ENCODE measurements around the gene HOPX. TPM values are rescaled to one million over a fixed set of nuclear protein-coding genes. Genes with fewer than 3 reads are reported as not detected.
"Not testable (repeated sequence)": the region's sequence is repeated elsewhere in the genome, so short reads cannot be mapped to it uniquely, and the experiment has no call there.

The HOPX gene
- total RNA-seq, 2 donors from 2014 or later: 71.1 to 93.2 TPM

DNA sequence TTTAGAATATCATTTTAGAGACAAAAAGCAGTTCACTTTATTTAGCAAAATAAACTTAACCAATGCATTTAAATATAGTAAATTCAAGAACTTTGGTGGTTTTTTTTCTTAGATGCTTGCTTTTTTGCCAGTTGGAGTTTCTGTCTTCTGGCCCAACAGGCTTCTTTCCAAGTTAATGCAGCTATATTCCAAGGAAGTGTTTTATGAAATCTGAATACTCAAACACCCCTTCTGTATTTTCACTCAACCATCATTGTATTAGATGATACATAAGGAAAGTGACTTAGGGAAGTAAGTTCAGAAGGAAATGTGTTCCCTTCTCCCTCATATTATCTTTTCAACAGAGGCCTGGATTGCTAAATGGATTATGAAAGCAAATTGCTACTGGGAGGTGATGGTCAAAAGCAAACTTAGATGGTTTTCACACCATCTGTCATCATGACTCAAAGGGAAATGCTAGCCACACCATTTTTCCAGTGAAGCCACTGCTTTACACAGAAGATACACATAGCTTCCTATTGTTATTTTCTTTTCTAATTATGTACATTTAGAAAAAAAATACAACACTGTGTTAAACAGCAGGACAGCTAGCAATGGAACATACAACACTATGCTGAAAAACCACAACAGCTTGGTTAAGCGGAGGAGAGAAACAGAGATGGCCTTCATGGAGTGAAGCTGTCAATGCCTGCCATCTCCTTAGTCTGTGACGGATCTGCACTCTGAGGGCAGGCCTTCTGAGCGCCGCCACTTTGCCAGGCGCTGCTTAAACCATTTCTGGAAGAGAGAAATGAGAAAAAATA is 32.9 kb downstream of the HOPX start:
- H3K27ac Mint-ChIP-seq: peak overlapping the region; percentile 92
- H3K4me1 Mint-ChIP-seq (ENCODE audit: low read depth): peaks cover 67% of the 10 kb centered on the region
- peak; percentile 42 to 50 for ATAC-seq (replicated peaks in 1 of 2)
- H3K27me3 Mint-ChIP-seq (ENCODE audit: low read depth): no peaks in the 10 kb centered on the region
- peaks cover 8 to 39% of the 10 kb centered on the region in 2 donors for H3K36me3 Mint-ChIP-seq (ENCODE audit: insufficient read depth in 2 of 2)
- DNase-seq: no peak
- peak overlapping the region; percentile 24 to 81 for H3K4me3 Mint-ChIP-seq
- peaks cover 7% of the 10 kb centered on the region in 2 donors for H3K9me3 Mint-ChIP-seq

DNA sequence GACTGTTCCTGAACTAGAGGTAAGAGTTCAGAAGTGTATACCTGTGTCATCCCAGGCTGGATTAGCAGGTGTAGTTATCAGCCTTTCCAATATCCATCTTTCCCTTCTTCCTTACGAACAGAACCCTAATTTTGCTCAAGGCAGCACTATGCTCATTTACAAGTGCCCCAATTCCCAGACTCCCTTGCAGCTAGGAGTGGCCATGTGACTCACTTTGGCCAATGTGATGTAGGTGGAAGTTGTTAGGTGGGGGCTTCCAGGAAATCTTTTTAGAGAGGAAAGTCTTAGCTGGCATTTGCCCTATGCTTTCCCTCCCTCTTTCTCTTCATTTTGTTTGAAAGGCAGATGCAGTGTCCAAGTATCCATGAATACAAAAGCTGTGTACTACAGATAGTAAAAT is 34.8 kb downstream of the HOPX start:
- no peak for ATAC-seq (replicated peaks in 1 of 2)
- no peaks in the 10 kb centered on the region for H3K27me3 Mint-ChIP-seq (ENCODE audit: low read depth)
- peaks cover 7 to 34% of the 10 kb centered on the region in 2 donors for H3K36me3 Mint-ChIP-seq (ENCODE audit: insufficient read depth in 2 of 2)
- peaks cover 63% of the 10 kb centered on the region for H3K4me1 Mint-ChIP-seq (ENCODE audit: low read depth)
- H3K9me3 Mint-ChIP-seq: peaks cover 7% of the 10 kb centered on the region in 2 donors
- no peak for DNase-seq
- H3K27ac Mint-ChIP-seq: no peak overlapping the region
- no peak overlapping the region for H3K4me3 Mint-ChIP-seq

DNA sequence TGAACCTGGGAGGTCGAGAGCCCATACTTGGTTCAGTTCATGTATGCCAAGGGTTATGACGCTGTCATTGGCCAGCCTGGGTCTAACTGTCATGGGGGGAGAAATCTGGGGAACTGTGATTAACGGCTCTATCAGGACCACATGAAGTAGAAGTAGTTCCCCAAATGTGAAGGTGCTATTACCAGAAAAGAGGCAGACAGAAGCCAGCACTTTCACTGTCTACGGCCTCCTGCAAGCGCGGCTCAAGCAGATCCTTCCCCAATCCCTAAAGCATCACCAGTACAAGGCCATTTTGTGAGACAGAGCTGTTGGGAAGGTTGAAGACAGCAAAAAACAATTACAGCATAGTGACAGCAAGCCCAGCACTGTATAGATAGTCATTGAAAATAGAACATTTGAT is 37.5 kb downstream of the HOPX start:
- Mint-ChIP-seq H3K9me3 (peaks cover 5 to 7% of the 10 kb centered on the region in 2 donors), H3K4me3 (no peak overlapping the region), H3K4me1 (ENCODE audit: low read depth) (peaks cover 60% of the 10 kb centered on the region), H3K27ac (no peak overlapping the region), H3K36me3 (ENCODE audit: insufficient read depth in 2 of 2) (peaks cover 5 to 21% of the 10 kb centered on the region in 2 donors), H3K27me3 (ENCODE audit: low read depth) (peaks cover 13% of the 10 kb centered on the region)
- ATAC-seq (replicated peaks in 1 of 2) (no peak), DNase-seq (no peak)

DNA sequence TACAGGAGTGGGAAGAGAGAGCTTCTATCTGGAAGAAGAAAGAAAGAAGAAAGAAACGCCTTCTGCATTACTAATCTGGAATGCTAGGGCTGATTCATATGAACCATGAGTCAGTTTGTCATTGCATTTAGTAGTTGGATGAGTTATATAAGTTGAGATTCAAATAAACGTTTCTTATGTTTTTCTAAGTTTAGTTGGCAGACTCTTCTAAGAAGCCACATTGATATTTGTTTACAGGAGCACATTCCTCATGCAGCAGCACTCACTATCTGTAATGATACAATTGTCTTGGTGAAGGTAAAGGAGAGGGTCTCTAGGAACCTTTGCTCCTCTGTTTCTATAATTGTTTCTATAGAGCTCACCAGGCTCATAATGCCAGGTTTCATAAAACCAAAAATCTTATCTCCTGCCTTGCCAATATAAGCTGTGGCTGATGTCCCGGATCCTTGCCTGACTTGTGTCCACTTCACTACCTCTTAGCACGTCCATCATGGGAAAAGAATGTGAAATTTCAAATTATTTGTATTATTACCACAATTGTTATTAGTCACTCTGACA is 39.5 kb downstream of the HOPX start:
- Mint-ChIP-seq H3K27me3 (ENCODE audit: low read depth) (peaks cover 13% of the 10 kb centered on the region), H3K9me3 (peaks cover 5 to 6% of the 10 kb centered on the region in 2 donors), H3K36me3 (ENCODE audit: insufficient read depth in 2 of 2) (peaks cover 5 to 7% of the 10 kb centered on the region in 2 donors), H3K27ac (peak overlapping the region; percentile 96), H3K4me3 (peak overlapping the region; percentile 57 to 89), H3K4me1 (ENCODE audit: low read depth) (peaks cover 58% of the 10 kb centered on the region)
- DNase-seq: no peak
- peak; percentile 79 to 82 for ATAC-seq (replicated peaks in 1 of 2)

DNA sequence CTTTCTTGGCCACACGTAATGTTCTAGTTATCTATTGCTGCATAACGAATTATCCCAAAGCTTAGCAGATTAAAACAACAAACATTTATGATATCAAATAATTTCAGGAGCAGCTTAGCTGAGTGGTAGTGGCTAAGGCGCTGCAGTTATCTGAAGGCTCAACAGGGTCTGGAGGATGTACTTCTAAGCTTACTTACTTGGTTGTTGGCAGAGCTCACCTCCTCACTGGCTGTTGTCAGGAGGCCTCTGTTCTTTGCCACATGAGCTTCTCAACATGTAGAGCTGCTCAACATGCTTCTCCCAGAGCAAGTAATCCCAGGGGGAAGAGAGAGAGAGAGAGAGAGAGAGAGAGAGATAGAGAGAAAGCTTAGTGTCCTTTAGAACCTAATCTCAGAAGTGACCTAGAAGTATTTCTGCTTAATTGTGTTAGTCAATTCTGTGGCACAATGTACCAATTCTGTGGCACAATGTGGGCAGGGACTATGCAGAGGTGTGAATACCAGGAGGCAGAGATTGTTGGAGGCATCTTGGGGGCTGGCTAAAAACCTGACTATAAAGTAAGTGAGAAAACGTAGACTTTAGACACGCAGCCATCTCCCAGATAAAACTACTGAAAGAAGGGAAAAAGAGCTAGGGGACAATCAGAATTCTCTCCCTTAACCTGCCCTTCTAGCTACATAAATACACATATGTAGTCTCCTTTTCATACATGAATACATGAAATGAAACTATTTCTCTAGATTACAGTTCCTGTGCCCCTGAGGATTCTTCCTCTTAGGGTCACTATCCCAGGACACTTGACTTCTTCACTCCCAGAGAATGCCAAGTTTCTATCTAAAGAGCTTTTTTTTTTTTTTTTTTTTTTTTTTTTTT is 40.2 kb downstream of the HOPX start:
- Mint-ChIP-seq H3K4me1 (ENCODE audit: low read depth) (peaks cover 50% of the 10 kb centered on the region), H3K4me3 (peak overlapping the region; percentile 57 to 89), H3K36me3 (ENCODE audit: insufficient read depth in 2 of 2) (peaks cover under 1 to 3% of the 10 kb centered on the region in 2 donors), H3K27ac (peak overlapping the region; percentile 96), H3K9me3 (peaks cover under 1 to 4% of the 10 kb centered on the region in 2 donors), H3K27me3 (ENCODE audit: low read depth) (peaks cover 13% of the 10 kb centered on the region)
- ATAC-seq (replicated peaks in 1 of 2) (peak; percentile 74), DNase-seq (peak; percentile 16 to 38)

DNA sequence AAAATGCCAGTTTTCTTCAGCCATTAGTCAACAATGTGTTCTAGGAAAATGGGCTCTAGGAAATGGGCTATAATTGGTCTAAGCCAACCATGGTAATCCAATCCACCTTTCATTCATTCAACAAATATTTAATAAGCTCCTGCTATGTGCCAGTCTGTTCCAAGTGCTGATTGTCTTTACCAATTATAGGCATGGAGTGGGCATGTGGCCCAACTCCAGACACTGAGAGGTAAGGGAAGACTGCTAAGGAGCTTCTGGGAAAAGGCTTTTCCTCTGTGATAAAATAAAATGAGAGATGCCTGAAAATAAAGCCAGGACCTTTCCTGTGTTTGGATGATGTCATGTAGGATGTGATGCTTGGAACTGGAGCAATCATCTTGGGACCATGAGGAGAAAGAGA is 43.3 kb downstream of the HOPX start:
- peaks cover 2 to 4% of the 10 kb centered on the region in 2 donors for H3K36me3 Mint-ChIP-seq (ENCODE audit: insufficient read depth in 2 of 2)
- H3K4me3 Mint-ChIP-seq: no peak overlapping the region
- DNase-seq (no peak), ATAC-seq (replicated peaks in 1 of 2) (no peak)
- peaks cover 45% of the 10 kb centered on the region for H3K4me1 Mint-ChIP-seq (ENCODE audit: low read depth)
- H3K27me3 Mint-ChIP-seq (ENCODE audit: low read depth): peaks cover 13% of the 10 kb centered on the region
- H3K9me3 Mint-ChIP-seq: peaks cover 0 to 4% of the 10 kb centered on the region in 2 donors
- H3K27ac Mint-ChIP-seq: no peak overlapping the region

DNA sequence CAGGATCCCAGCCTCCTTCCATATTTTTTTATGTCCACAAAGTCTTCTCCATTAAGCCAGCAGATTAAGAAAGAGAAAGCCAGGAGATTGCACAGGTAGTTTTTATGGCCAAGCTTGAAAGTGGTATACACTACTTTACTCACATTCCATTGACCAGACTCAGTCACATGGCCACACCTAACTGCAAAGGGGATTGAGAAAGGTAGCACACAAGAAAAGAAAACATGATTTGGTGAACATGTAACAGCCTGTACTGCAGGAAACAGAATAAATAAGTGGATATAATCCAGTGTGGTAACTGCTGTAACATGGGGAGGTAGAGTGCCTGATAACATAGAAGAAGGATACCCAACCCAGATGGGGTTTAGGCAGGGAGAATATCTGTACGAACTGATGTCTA is 43.9 kb downstream of the HOPX start:
- ATAC-seq (replicated peaks in 1 of 2) (no peak), DNase-seq (no peak)
- Mint-ChIP-seq H3K27ac (no peak overlapping the region), H3K36me3 (ENCODE audit: insufficient read depth in 2 of 2) (peaks cover 2 to 4% of the 10 kb centered on the region in 2 donors), H3K9me3 (peaks cover 0 to 4% of the 10 kb centered on the region in 2 donors), H3K27me3 (ENCODE audit: low read depth) (peaks cover 13% of the 10 kb centered on the region), H3K4me3 (no peak overlapping the region), H3K4me1 (ENCODE audit: low read depth) (peaks cover 42% of the 10 kb centered on the region)

DNA sequence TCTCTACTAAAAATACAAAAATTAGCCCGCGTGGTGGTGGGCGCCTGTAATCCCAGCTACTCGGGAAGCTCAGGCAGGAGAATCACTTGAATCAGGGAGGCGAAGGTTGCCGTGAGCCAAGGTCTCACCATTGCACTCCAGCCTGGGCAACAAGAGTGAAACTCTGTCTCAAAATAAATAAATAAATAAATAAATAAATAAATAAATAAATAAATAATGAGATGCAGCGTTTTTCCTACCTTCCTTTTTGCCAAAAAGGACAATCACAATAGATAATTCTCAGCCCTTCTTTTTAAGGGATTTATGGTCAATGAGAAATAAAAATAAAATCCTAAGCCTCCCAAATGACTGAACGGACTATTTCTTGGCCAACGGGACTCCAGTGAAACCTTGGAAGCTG is 46.1 kb downstream of the HOPX start:
- ATAC-seq (replicated peaks in 1 of 2); DNase-seq; H3K4me3 Mint-ChIP-seq; H3K9me3 Mint-ChIP-seq; H3K27ac Mint-ChIP-seq; H3K36me3 Mint-ChIP-seq (ENCODE audit: insufficient read depth in 2 of 2): not testable (repeated sequence)
- peaks cover 11% of the 10 kb centered on the region for H3K27me3 Mint-ChIP-seq (ENCODE audit: low read depth)
- H3K4me1 Mint-ChIP-seq (ENCODE audit: low read depth): peaks cover 23% of the 10 kb centered on the region

DNA sequence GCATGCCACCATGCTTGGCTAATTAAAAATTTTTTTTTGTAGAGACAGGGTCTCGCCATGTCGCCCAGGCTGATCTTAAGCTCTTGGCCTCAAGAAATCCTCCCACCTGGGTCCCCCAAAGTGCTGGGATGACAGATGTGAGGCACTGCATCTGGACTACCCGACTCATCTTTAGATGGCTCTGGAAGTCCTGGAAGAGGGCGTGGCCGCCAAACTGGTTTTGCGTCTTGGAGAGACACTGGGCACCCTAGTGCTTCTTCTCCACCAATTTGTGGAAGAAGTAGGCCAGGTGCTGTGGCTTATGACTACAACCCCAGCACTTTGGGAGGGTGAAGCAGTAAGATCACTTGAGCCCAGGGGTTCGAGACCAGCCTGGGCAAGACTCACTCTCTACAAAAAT is 47.6 kb downstream of the HOPX start:
- Mint-ChIP-seq H3K27ac (no peak overlapping the region), H3K4me3 (no peak overlapping the region), H3K36me3 (ENCODE audit: insufficient read depth in 2 of 2) (peaks cover 2 to 6% of the 10 kb centered on the region in 2 donors), H3K27me3 (ENCODE audit: low read depth) (no peaks in the 10 kb centered on the region), H3K4me1 (ENCODE audit: low read depth) (peaks cover 12% of the 10 kb centered on the region), H3K9me3 (peaks cover 0 to 2% of the 10 kb centered on the region in 2 donors)
- ATAC-seq (replicated peaks in 1 of 2): no peak
- no peak for DNase-seq

DNA sequence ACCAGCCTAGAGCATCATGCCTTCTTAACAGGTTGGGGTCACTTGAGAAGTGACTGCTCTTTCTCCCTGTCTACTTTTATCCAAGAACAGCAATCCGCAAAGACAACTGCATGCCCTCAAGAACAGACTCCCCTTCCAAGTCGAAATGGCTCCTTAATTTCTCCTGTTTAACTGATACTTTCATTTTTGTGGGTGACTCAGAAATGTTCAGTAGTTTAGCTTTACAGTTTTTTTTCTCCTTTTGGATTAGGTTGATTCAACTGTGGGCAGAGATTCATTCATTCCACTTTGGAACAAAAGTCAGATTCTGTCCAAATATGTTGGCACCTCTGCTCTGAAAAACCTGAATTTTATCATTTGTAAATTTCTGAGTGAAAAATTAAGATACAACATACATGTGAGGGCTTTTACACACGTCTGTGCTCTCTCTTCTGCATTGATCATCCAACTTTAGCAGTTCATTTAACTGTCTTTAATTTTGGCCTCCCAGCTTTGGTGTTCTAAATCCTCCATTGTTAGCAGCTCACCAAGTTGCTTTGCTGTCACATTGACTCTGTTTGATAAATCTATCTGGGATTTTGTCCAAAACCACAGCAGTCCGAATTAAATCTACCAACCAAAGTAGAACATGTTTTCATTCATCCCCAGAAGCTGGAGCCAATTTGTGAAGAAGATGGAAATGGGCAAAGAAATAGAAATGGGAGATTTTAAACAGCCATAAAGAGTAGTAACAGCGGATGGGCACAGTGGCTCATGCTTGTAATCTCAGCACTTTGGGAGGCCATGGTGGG is 50.0 kb downstream of the HOPX start:
- Mint-ChIP-seq H3K9me3 (peaks cover 4% of the 10 kb centered on the region in 2 donors), H3K27me3 (ENCODE audit: low read depth) (no peaks in the 10 kb centered on the region), H3K27ac (no peak overlapping the region), H3K4me1 (ENCODE audit: low read depth) (peaks cover 14% of the 10 kb centered on the region), H3K4me3 (no peak overlapping the region), H3K36me3 (ENCODE audit: insufficient read depth in 2 of 2) (peaks cover 2 to 10% of the 10 kb centered on the region in 2 donors)
- ATAC-seq (replicated peaks in 1 of 2) (no peak), DNase-seq (no peak)

DNA sequence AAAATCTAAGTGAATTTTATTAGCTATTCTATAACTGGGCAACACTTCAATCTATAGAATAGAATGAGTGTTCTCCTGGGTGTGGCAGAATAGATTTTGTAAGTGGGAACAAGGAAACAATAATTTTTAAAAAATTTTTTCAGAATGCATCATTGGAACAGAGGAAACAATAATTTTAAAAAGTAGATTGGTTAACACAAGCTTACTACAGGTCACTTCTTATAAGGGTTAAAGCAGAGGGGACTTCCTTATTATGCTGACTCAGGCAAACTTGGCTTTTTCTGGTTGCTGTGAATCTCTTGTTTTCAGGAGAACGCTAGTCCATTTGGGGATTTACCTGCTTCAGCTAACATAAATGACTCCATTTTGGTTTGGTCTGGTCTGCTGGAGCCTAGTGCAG is 52.5 kb downstream of the HOPX start:
- Mint-ChIP-seq H3K4me3 (no peak overlapping the region), H3K36me3 (ENCODE audit: insufficient read depth in 2 of 2) (peaks cover 8 to 25% of the 10 kb centered on the region in 2 donors), H3K9me3 (peaks cover 13 to 15% of the 10 kb centered on the region in 2 donors), H3K4me1 (ENCODE audit: low read depth) (peaks cover 14% of the 10 kb centered on the region), H3K27ac (no peak overlapping the region), H3K27me3 (ENCODE audit: low read depth) (no peaks in the 10 kb centered on the region)
- DNase-seq (no peak), ATAC-seq (replicated peaks in 1 of 2) (no peak)

DNA sequence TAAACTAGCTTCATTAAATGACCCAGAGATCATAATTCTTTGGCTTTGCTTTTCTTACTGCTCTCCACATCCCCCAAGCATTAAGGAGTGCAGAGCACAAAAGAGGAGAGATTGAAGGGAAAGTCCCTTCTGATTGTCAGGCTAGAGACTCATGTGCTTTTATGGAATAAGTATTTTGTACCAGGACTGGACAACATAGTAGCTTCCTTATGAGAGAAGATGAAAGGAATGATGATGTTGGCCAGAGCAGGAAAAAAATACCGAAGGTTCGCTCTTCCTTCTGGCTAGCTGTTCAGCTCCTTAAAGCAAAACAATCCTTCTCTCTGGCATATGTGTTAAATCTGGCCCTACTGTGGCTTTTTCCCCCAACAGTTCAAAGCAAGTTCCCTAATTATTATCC is 53.1 kb downstream of the HOPX start:
- H3K4me1 Mint-ChIP-seq (ENCODE audit: low read depth): peaks cover 14% of the 10 kb centered on the region
- no peak overlapping the region for H3K4me3 Mint-ChIP-seq
- DNase-seq: no peak
- H3K36me3 Mint-ChIP-seq (ENCODE audit: insufficient read depth in 2 of 2): peaks cover 9 to 25% of the 10 kb centered on the region in 2 donors
- peaks cover 13 to 16% of the 10 kb centered on the region in 2 donors for H3K9me3 Mint-ChIP-seq
- no peaks in the 10 kb centered on the region for H3K27me3 Mint-ChIP-seq (ENCODE audit: low read depth)
- H3K27ac Mint-ChIP-seq: no peak overlapping the region
- ATAC-seq (replicated peaks in 1 of 2): no peak
